Measurements from ENCODE around the gene C18orf63.

GRCh38 chr18:74380916-74381315 is 65.3 kb downstream of the C18orf63 start:
- TF ChIP-seq CTCF (conservative IDR thresholded peaks at IDR 0.05; ENCODE audit: low read depth, low read length): no peak
- no peak for TF ChIP-seq POLR2A (IDR thresholded peaks at IDR 0.05; ENCODE audit: low read depth, low read length)
- no peak for TF ChIP-seq FOS (IDR thresholded peaks at IDR 0.05; ENCODE audit: low read depth, low read length)
- TF ChIP-seq RFX5 (IDR thresholded peaks at IDR 0.05; ENCODE audit: low read depth, low read length): no peak

All from IMR-90 (cell line).